Hepatic stellate cell (primary cell): ENCODE data around the gene RAB25.
"Not testable (repeated sequence)": the region's sequence is repeated elsewhere in the genome, so short reads cannot be mapped to it uniquely, and the experiment has no call there.

Source experiments
- DNase-seq: peaks from one replicate; pipeline ENCODE4 v3.0.0; 2011; ENCODE audit warnings: low spot score

RAB25 gene

GRCh38 chr1:156054500-156055280, 6.3 kb upstream of the RAB25 start, which contains the start of gene LAMTOR2:
Gene LAMTOR2 (plus strand): TSS chr1:156054782. CDS start chr1:156054890, 108 bp downstream.
- DNase-seq = peak; percentile 97

- no peak for DNase-seq
Observed at GRCh38 chr1:156055281-156056048, 5.5 kb upstream of the RAB25 start.

GRCh38 chr1:156056326-156056849, 4.6 kb upstream of the RAB25 start:
- DNase-seq = no peak

GRCh38 chr1:156062189-156062588, 1.2 kb downstream of the RAB25 start:
- DNase-seq = no peak

- no peak for DNase-seq
Observed at GRCh38 chr1:156063997-156064285, 3.0 kb downstream of the RAB25 start.

GRCh38 chr1:156064615-156065014, 3.7 kb downstream of the RAB25 start:
- no peak for DNase-seq

GRCh38 chr1:156065212-156065611, 4.3 kb downstream of the RAB25 start:
- no peak for DNase-seq

- no peak for DNase-seq
Observed at GRCh38 chr1:156065871-156066270, 4.9 kb downstream of the RAB25 start.

GRCh38 chr1:156067262-156067661, 6.3 kb downstream of the RAB25 start:
- DNase-seq = no peak

- no peak for DNase-seq
Observed at GRCh38 chr1:156069490-156070455, 8.8 kb downstream of the RAB25 start.

GRCh38 chr1:156070548-156070947, 9.6 kb downstream of the RAB25 start:
- no peak for DNase-seq

GRCh38 chr1:156071332-156071816, 10.4 kb downstream of the RAB25 start:
- DNase-seq = not testable (repeated sequence)

GRCh38 chr1:156072251-156072650, 11.3 kb downstream of the RAB25 start:
- DNase-seq = no peak

GRCh38 chr1:156073110-156073687, 12.2 kb downstream of the RAB25 start:
- no peak for DNase-seq

- DNase-seq = no peak
Observed at GRCh38 chr1:156073740-156074139, 12.8 kb downstream of the RAB25 start.

- no peak for DNase-seq
Observed at GRCh38 chr1:156074661-156075060, 13.7 kb downstream of the RAB25 start.

- DNase-seq = no peak
Observed at GRCh38 chr1:156075162-156075561, 14.2 kb downstream of the RAB25 start.

- DNase-seq = no peak
Observed at GRCh38 chr1:156075775-156076204, 14.8 kb downstream of the RAB25 start.

- no peak for DNase-seq
Observed at GRCh38 chr1:156076609-156077429, 15.9 kb downstream of the RAB25 start.

- no peak for DNase-seq
Observed at GRCh38 chr1:156077430-156077760, 16.4 kb downstream of the RAB25 start.

- no peak for DNase-seq
Observed at GRCh38 chr1:156078728-156079127, 17.8 kb downstream of the RAB25 start.
